Measurements from ENCODE around the gene FBXW8. TPM values are rescaled to one million over a fixed set of nuclear protein-coding genes. Genes with fewer than 3 reads are reported as not detected.
A peak's percentile ranks its signal among the peaks of the same experiment; 100 is the strongest.

Gene FBXW8
- polyA plus RNA-seq, 3 donors: 2.0 to 5.2 (median 2.7) TPM

DNA sequence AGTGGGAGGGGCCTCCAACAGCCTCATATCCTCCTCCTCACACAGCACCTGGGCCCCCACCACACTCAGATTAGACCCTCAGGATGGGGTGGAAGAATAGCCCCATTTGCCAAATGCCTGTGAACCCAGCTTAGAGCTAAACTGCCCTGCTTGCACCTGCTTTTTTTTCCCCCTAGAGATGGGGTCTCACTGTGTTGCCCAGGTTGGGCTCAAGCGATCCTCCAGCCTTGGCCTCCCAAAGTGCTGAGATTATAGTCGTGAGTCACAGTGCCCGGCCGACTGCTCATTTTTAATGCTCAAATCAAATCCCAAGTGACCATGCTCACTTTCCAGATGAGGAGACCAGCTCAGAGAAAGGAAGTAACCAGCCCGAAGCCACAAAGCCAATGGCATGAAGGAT, 161.4 kb downstream of the FBXW8 start:
- no peak overlapping the region for H3K9ac ChIP-seq (ENCODE audit: insufficient read depth, low read length, poor library complexity, severe bottlenecking)
- H3K4me1 ChIP-seq (ENCODE audit: control insufficient read depth in 1 of 2, insufficient read depth in 2 of 2, low read length in 2 of 2): peaks cover 51 to 53% of the 10 kb centered on the region in 2 donors
- 100% methylated on average over 2 of the region's 5 CpGs for WGBS (ENCODE audit: insufficient coverage)
- Mint-ChIP-seq H3K4me3 (no peak overlapping the region), H3K9me3 (peaks cover 0 to 2% (median 0%) of the 10 kb centered on the region in 7 donors), H3K36me3 (peaks cover 16 to 48% of the 10 kb centered on the region in 2 donors), H3K27me3 (ENCODE audit: low read depth in 3 of 3) (peaks cover 0 to 2% (median 2%) of the 10 kb centered on the region in 3 donors), H3K4me1 (peaks cover 62% of the 10 kb centered on the region), H3K27ac (peak overlapping the region in 3 of 7 donors; percentile 16 to 79 (median 50))
- TF ChIP-seq, protein P1, sequence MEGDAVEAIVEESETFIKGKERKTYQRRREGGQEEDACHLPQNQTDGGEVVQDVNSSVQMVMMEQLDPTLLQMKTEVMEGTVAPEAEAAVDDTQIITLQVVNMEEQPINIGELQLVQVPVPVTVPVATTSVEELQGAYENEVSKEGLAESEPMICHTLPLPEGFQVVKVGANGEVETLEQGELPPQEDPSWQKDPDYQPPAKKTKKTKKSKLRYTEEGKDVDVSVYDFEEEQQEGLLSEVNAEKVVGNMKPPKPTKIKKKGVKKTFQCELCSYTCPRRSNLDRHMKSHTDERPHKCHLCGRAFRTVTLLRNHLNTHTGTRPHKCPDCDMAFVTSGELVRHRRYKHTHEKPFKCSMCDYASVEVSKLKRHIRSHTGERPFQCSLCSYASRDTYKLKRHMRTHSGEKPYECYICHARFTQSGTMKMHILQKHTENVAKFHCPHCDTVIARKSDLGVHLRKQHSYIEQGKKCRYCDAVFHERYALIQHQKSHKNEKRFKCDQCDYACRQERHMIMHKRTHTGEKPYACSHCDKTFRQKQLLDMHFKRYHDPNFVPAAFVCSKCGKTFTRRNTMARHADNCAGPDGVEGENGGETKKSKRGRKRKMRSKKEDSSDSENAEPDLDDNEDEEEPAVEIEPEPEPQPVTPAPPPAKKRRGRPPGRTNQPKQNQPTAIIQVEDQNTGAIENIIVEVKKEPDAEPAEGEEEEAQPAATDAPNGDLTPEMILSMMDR (IDR thresholded peaks at IDR 0.05): no peak
- H4K20me1 ChIP-seq (ENCODE audit: insufficient read depth, low read length): no peaks in the 10 kb centered on the region
- no peak overlapping the region for H3K4me3 ChIP-seq (replicated peaks in 1 of 3; ENCODE audit: low read depth in 2 of 3, low read length in 3 of 3)
- intact Hi-C loops (cut with micrococcal nuclease): no loop called here
- no peak overlapping the region for H3K4me2 ChIP-seq (replicated peaks; ENCODE audit: extremely low read depth, low read length, poor library complexity, severe bottlenecking)
- no peaks in the 10 kb centered on the region for H3K9me3 ChIP-seq (replicated peaks in 1 of 2; ENCODE audit: control insufficient read depth in 1 of 2, insufficient read depth in 1 of 2, low read length in 2 of 2)
- no peaks in the 10 kb centered on the region for H3K27me3 ChIP-seq (ENCODE audit: control insufficient read depth in 2 of 2, insufficient read depth in 2 of 2, low read length in 2 of 2)
- peaks cover 40% of the 10 kb centered on the region for H3K79me2 ChIP-seq (ENCODE audit: insufficient read depth, low read length)
- H3K36me3 ChIP-seq (replicated peaks in 1 of 2; ENCODE audit: control insufficient read depth in 1 of 2, insufficient read depth in 2 of 2, low read length in 2 of 2): peaks cover 0 to 39% of the 10 kb centered on the region in 2 donors
- no peak for DNase-seq
- H3K27ac ChIP-seq (ENCODE audit: low read depth in 1 of 2, low read length in 2 of 2): peak overlapping the region in 1 of 2 donors; percentile 95
- no peak overlapping the region for H2AFZ ChIP-seq (ENCODE audit: insufficient read depth, low read depth, low read length, poor library complexity, severe bottlenecking)

DNA sequence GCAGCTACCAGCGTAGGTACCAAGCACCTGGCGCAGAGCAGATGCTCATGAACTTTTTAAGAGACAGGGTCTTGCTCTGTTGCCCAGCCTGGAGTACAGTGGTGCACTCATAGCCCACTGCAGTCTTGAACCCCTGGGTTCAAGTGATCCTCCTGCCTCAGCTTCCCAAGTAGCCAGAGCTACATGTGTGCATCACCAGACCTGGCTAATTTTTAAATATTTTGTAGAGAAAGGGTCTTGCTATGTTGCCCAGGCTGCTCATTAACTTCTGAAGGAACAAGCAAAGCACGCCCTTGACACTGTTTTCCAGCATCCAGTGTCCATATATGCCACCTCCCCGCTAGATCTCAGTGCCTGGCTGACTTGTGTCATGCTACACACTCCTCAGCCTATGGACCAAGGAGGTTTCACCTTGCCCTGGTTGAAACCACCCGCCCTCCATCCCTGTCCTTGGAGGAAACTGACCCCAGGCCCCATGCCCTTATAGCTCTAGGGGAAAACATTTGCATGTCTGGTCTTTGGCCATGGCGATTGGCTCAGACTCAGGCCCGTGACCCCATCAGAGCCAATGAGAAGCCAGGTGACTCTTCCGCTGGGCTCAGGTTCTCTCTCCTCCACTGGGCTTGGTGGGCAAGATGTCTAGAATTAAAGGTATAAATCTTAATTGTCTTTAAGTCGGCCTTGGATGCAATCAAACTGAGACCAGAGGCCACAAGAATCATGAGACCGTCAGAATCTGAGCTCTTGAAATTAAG, 162.2 kb downstream of the FBXW8 start:
- no peak overlapping the region for H3K4me3 Mint-ChIP-seq
- WGBS (ENCODE audit: insufficient coverage): 86% methylated on average over 6 of the region's 10 CpGs
- no peak overlapping the region for H3K9ac ChIP-seq (ENCODE audit: insufficient read depth, low read length, poor library complexity, severe bottlenecking)
- no peaks in the 10 kb centered on the region for H3K27me3 ChIP-seq (ENCODE audit: control insufficient read depth in 2 of 2, insufficient read depth in 2 of 2, low read length in 2 of 2)
- H3K36me3 Mint-ChIP-seq: peaks cover 16 to 48% of the 10 kb centered on the region in 2 donors
- DNase-seq: no peak
- H3K27me3 Mint-ChIP-seq (ENCODE audit: low read depth in 3 of 3): peaks cover 0 to 2% (median 2%) of the 10 kb centered on the region in 3 donors
- H2AFZ ChIP-seq (ENCODE audit: insufficient read depth, low read depth, low read length, poor library complexity, severe bottlenecking): no peak overlapping the region
- H3K4me2 ChIP-seq (replicated peaks; ENCODE audit: extremely low read depth, low read length, poor library complexity, severe bottlenecking): no peak overlapping the region
- peaks cover 57% of the 10 kb centered on the region for H3K4me1 Mint-ChIP-seq
- H3K27ac Mint-ChIP-seq: peak overlapping the region in 2 of 7 donors; percentile 64 to 69
- peaks cover 0 to 2% (median 0%) of the 10 kb centered on the region in 7 donors for H3K9me3 Mint-ChIP-seq
- H3K79me2 ChIP-seq (ENCODE audit: insufficient read depth, low read length): peaks cover 40% of the 10 kb centered on the region
- no peak overlapping the region for H3K4me3 ChIP-seq (replicated peaks in 1 of 3; ENCODE audit: low read depth in 2 of 3, low read length in 3 of 3)
- TF ChIP-seq, protein P1 (IDR thresholded peaks at IDR 0.05): no peak
- intact Hi-C loops (cut with micrococcal nuclease): no loop called here
- peak overlapping the region in 1 of 2 donors; percentile 2 for H3K27ac ChIP-seq (ENCODE audit: low read depth in 1 of 2, low read length in 2 of 2)
- H3K4me1 ChIP-seq (ENCODE audit: control insufficient read depth in 1 of 2, insufficient read depth in 2 of 2, low read length in 2 of 2): peaks cover 46 to 49% of the 10 kb centered on the region in 2 donors
- no peaks in the 10 kb centered on the region for H3K9me3 ChIP-seq (replicated peaks in 1 of 2; ENCODE audit: control insufficient read depth in 1 of 2, insufficient read depth in 1 of 2, low read length in 2 of 2)
- no peaks in the 10 kb centered on the region for H4K20me1 ChIP-seq (ENCODE audit: insufficient read depth, low read length)
- H3K36me3 ChIP-seq (replicated peaks in 1 of 2; ENCODE audit: control insufficient read depth in 1 of 2, insufficient read depth in 2 of 2, low read length in 2 of 2): peaks cover 0 to 39% of the 10 kb centered on the region in 2 donors

Measured in CD14-positive monocyte (primary cell).